Umbilical cord (tissue), 2 donors: ENCODE results near the gene PCGF2. TPM values are rescaled to one million over a fixed set of nuclear protein-coding genes. Genes with fewer than 3 reads are reported as not detected.
"Not testable (repeated sequence)": the region's sequence is repeated elsewhere in the genome, so short reads cannot be mapped to it uniquely, and the experiment has no call there.

Experiments used
- DNase-seq: peaks from one replicate; pipeline ENCODE4 v3.0.0-alpha.2; 2015; ENCODE audit warnings: low spot score
- total RNA-seq: library from RNA; depleted of rRNA; stranded (reverse); fragments of >200 nt; gene quantifications from one replicate; pipeline ENCODE4 v1.2.3, GENCODE V29; 2014; ENCODE audit warnings: low replicate concordance; ENCODE audit not compliant: insufficient read depth

PCGF2 gene
- total RNA-seq: 7.0 TPM

GRCh38 chr17:38748149-38748891 is at the start of gene PCGF2:
Gene PCGF2 (minus strand): TSS chr17:38748336. CDS start chr17:38740402, 7,934 bp downstream.
- DNase-seq: peak; percentile 95

GRCh38 chr17:38797828-38798227 is 49.7 kb upstream of the PCGF2 start:
- no peak for DNase-seq

- DNase-seq: no peak
Measured at GRCh38 chr17:38797158-38797490, 49.0 kb upstream of the PCGF2 start.

- DNase-seq: no peak
Measured at GRCh38 chr17:38796451-38797157, 48.5 kb upstream of the PCGF2 start.

DNA sequence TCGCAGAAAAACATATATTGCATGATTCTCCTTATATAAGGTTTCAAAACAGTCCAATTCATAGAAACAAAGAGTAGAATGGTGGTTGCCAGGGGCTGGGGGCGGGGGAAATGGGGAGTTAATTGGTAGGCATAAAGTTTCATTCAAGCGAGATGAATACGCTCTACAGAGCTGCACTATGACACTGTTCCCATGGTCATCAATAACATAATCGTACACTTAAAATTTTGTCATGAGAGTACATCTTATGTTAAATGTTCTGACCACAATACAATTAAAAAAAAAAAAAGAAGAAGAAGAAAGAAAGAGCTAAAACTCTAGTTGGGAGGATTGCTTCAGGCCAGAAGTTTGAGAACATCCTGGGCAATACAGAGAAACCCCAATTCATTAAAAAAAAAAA is 46.1 kb upstream of the PCGF2 start:
- no peak for DNase-seq

GRCh38 chr17:38791162-38791561 is 43.0 kb upstream of the PCGF2 start:
- no peak for DNase-seq

DNA sequence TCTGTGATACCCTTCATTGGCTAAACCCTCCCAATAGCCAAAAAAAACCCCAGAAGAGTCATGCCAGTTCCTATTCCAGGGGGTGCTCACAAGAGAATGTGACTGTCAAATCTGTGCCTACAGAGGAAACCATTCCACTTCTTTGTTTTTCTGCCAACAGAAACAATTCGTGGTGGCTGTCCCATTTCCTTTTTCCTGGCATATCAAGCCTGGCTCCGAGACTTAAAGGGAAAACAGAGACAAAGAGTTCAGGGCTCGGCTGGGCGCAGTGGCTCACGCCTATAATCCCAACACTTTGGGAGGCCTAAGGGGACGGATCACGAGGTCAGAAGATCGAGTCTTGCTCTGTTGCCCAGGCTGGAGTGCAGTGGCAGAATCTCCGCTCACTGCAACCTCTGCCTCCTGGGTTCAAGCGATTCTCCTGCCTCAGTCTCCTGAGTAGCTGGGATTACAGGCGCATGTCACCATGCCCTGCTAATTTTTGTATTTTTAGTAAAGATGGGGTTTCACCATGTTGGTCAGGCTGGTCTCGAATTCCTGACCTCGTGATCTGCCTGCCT is 42.1 kb upstream of the PCGF2 start:
- DNase-seq: peak; percentile 15

DNA sequence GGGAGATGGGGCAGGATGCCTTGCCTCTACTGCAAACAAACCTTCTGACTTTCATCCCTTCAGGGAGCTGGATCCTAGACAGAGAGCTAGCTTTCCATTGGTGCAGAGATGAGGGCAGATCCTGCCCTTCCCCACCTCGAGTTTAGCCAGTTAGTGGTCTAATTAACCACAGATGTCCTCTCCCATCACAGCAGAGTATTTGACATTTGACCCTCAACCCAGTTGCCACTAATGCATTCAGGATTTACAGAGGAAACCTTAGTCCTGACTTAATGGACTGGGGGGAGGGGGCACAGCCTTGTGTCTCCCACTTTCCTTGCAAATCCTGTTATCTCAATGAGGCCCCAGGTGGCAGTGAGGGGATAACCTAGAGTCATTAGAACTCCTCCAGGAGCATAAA is 41.0 kb upstream of the PCGF2 start:
- DNase-seq: no peak

DNA sequence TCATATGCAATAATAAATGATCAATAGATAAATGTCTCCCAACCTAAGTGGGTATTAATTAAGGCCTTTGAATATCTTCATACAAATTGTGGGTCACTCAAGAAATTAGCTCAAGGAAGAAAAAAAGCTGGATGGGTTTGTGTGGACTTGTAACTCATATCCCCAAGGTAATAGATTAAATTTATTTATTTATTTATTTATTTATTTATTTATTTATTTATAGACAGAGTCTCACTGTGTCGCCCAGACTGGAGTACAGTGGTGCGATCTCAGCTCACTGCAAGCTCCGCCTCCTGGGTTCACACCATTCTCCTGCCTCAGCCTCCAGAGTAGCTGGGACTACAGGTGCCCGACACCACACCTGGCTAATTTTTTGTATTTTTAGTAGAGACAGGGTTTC is 39.9 kb upstream of the PCGF2 start:
- DNase-seq: not testable (repeated sequence)

DNA sequence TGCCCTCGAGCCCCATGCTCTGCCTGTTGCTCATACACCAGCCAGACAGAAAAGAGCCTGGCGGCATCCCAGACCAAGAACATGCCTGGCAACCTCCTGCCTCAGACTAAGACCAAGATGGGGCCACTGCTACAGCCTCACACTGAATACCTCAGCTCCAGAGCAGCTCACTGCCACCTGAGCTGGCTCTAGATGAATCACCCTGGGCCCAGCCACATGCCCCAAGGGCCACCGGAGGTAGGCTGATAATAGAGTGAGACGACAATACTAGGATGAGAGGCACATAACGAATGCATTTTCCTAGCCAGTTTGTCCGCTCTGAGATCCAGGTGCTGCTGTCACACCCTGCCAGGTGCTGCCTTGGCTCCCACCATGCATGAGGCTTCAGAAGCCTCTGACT is 38.2 kb upstream of the PCGF2 start:
- DNase-seq: no peak

GRCh38 chr17:38783227-38783626 is 35.1 kb upstream of the PCGF2 start:
- no peak for DNase-seq

- no peak for DNase-seq
Measured at GRCh38 chr17:38779965-38780752, 32.0 kb upstream of the PCGF2 start.

DNA sequence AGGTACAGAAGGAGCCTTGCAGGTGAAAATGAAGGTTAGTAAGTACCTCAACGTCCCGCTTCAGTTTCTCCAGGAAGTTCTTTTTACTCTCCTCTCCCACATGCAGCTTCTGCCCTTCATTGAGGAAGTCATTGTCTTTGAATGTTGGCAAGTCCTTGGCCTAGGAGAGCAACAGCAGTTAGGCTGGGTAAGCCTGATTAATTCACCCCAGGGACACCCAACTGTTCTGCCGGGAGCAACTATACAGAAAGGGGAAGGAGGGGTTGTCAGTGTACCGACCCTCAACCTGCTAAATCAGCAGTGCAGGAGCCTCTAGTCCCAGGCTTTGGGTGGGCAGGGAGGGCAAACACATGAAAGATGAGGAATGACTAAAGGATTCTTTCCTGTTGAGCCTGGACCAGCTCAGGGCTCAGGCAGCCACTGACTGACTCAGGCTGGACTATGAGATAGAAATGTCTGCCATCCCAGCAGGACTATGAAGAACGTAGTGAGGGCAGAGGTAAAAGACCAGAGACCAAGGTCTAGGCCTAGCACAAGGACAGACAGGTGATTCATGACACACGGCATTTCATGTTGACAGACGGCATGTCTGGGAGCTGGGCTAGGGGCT is 29.6 kb upstream of the PCGF2 start:
- DNase-seq: no peak

GRCh38 chr17:38773258-38773657 is 25.1 kb upstream of the PCGF2 start:
- DNase-seq: no peak

- DNase-seq: no peak
Measured at GRCh38 chr17:38768417-38768816, 20.3 kb upstream of the PCGF2 start.

DNA sequence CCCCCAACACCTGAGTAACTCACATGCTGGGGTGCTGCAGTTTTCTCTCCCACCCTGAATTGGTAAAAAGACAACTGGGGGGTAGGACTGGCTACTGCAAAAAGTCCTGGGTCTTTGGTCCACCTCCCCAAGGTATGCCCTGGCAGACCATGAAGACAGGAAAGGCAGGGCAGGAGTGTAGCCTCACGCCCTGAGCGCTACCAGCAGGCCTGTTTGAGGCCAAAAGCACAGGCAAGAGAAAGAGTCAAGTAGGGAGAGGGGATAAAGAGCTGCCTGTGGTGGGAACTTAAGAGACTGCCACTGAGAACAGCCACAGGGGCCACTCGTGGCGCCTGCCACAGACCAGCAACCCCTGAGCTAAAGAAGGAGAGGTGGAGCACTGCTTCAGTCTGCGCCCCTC is 18.2 kb upstream of the PCGF2 start:
- DNase-seq: no peak

DNA sequence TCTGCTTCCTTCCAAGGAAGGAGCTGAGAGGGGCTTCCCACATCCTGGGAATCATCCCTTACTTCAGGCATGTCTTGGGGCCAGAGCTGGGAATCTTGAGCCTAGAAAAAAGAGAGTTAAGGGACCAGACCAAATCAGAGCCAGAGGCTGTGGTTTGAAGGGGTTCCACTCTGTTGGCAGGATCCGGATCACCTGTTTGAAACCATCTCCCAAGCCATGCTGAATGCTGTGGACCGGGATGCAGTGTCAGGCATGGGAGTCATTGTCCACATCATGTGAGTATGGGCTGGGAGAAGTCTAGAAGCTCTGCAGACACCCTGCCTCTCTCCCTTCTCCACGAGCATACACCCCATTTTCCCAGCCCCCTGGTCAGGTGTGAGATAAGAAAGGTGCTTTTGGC is 14.1 kb upstream of the PCGF2 start:
- DNase-seq: no peak

GRCh38 chr17:38761612-38762011 is 13.5 kb upstream of the PCGF2 start:
- no peak for DNase-seq

DNA sequence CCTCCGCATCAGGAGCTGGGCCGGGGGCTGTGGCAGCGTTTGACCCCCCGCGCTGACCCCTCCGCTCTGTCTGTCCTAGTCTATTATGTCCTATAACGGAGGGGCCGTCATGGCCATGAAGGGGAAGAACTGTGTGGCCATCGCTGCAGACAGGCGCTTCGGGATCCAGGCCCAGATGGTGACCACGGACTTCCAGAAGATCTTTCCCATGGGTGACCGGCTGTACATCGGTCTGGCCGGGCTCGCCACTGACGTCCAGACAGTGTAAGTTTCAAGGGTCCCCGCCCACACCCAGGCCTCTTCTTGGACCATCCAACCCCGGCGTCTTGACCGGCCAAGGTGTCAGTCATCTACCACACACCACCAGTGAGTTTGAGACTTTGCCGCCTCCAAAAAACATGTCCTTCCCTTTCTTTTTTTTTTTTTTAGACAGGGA is 5.0 kb upstream of the PCGF2 start:
- DNase-seq: no peak

- peak; percentile 100 for DNase-seq
Measured at GRCh38 chr17:38752308-38753070, 4.4 kb upstream of the PCGF2 start, which contains the start of gene PSMB3. Gene PSMB3 (plus strand): TSS chr17:38752741. CDS start chr17:38752827, 86 bp downstream.

- DNase-seq: peak; percentile 91
Measured at GRCh38 chr17:38751808-38752307, 3.7 kb upstream of the PCGF2 start.
